Measurements from ENCODE around the gene MAPK8IP2. TPM values are rescaled to one million over a fixed set of nuclear protein-coding genes. Genes with fewer than 3 reads are reported as not detected.

Gene MAPK8IP2
- total and polyA plus RNA-seq, 2 of the 13 experiments (the other 11 are each of a cell fraction or from before 2014, with no cell fraction given) = 1.3 to 2.6 TPM

DNA sequence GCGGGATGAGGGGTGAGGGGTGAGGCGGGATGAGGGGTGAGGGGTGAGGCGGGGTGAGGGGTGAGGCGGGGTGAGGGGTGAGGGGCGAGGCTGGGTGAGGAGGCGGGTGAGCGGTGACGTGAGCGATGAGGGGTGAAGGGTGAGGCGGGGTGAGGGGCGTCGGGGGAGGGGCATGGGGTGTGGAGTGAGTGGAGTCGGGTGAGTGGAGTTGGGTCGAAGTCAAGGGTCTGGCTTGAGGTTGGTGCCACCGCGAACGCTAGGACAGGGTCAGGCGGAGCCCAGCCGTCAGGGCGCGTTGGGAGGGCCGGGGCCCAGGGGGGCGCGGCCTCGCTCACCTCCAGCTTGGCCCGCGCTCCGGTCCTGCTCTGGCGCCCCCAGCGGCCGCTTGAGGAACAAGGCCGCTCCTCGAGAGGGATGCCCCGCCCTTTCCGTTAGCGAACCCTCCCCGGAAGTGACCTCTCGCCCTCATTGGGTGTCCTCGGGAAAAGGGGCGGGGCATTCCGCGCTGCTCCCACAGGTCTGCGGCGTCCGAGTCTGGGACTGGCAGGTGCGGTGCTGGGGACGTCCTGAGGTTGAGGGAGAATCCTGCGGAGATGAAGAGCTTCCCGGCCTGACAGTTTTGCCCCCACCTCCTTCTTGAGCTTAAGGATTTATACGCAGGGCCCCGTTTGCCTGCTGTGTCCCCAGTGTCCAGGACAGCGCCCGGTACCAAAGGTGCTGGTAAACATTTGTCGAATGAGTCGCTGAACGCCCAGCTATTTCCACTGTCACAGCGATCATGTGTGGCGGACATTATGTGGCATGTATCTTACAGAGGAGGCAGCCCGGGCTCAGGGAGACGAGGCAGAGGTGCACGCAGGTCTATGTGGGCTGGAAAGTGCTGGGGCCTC lies 37.8 kb upstream of the MAPK8IP2 start, which contains the start of gene SYCE3 (continued):
- peak; percentile 90 for TF ChIP-seq ERF (CRISPR knock-in tag; IDR thresholded peaks at IDR 0.05)
- TF ChIP-seq, protein P1, sequence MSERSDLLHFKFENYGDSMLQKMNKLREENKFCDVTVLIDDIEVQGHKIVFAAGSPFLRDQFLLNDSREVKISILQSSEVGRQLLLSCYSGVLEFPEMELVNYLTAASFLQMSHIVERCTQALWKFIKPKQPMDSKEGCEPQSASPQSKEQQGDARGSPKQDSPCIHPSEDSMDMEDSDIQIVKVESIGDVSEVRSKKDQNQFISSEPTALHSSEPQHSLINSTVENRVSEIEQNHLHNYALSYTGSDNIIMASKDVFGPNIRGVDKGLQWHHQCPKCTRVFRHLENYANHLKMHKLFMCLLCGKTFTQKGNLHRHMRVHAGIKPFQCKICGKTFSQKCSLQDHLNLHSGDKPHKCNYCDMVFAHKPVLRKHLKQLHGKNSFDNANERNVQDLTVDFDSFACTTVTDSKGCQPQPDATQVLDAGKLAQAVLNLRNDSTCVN (CRISPR knock-in tag; IDR thresholded peaks at IDR 0.05; ENCODE audit: borderline replicate concordance) = peak; percentile 21; the same call in 1 of the 2 replicates
- TF ChIP-seq THYN1 (CRISPR knock-in tag; IDR thresholded peaks at IDR 0.05; ENCODE audit: borderline replicate concordance, low read depth) = no peak
- TF ChIP-seq SNAPC2 (CRISPR knock-in tag; IDR thresholded peaks at IDR 0.05) = no peak
- peak; percentile 66 for TF ChIP-seq RARA (CRISPR knock-in tag; IDR thresholded peaks at IDR 0.05)
- peak; percentile 47 for TF ChIP-seq CCAR2 (optimal IDR thresholded peaks at IDR 0.05; ENCODE audit: low read depth, low read length)
- TF ChIP-seq MED13 (CRISPR knock-in tag; IDR thresholded peaks at IDR 0.05) = no peak
- 0 out of 2 replicates have a peak, but pooled peaks have one; percentile 8 for TF ChIP-seq CEBPG (CRISPR knock-in tag; IDR thresholded peaks at IDR 0.05)
- 0 out of 2 replicates have a peak, but pooled peaks have one; percentile 63 for TF ChIP-seq FOXC1 (CRISPR knock-in tag; IDR thresholded peaks at IDR 0.05; ENCODE audit: borderline replicate concordance)
- peak; percentile 94 for TF ChIP-seq ZSCAN25 (CRISPR knock-in tag; IDR thresholded peaks at IDR 0.05)
- TF ChIP-seq MTA1 (CRISPR knock-in tag; IDR thresholded peaks at IDR 0.05; ENCODE audit: borderline replicate concordance) = peak; percentile 78; the same call in 1 of the 2 replicates
- TF ChIP-seq ZBTB20 (CRISPR knock-in tag; IDR thresholded peaks at IDR 0.05; ENCODE audit: borderline replicate concordance, low read depth) = no peak
- TF ChIP-seq ZBTB38 (CRISPR knock-in tag; IDR thresholded peaks at IDR 0.05) = peak; percentile 61; the same call in 1 of the 2 replicates
- TF ChIP-seq, protein P2, sequence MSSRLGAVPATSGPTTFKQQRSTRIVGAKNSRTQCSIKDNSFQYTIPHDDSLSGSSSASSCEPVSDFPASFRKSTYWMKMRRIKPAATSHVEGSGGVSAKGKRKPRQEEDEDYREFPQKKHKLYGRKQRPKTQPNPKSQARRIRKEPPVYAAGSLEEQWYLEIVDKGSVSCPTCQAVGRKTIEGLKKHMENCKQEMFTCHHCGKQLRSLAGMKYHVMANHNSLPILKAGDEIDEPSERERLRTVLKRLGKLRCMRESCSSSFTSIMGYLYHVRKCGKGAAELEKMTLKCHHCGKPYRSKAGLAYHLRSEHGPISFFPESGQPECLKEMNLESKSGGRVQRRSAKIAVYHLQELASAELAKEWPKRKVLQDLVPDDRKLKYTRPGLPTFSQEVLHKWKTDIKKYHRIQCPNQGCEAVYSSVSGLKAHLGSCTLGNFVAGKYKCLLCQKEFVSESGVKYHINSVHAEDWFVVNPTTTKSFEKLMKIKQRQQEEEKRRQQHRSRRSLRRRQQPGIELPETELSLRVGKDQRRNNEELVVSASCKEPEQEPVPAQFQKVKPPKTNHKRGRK (CRISPR knock-in tag; IDR thresholded peaks at IDR 0.05) = no peak
- TF ChIP-seq, protein P3, sequence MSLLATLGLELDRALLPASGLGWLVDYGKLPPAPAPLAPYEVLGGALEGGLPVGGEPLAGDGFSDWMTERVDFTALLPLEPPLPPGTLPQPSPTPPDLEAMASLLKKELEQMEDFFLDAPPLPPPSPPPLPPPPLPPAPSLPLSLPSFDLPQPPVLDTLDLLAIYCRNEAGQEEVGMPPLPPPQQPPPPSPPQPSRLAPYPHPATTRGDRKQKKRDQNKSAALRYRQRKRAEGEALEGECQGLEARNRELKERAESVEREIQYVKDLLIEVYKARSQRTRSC (CRISPR knock-in tag; IDR thresholded peaks at IDR 0.05; ENCODE audit: low read depth) = no peak
- TF ChIP-seq HHEX (CRISPR knock-in tag; IDR thresholded peaks at IDR 0.05) = no peak
- TF ChIP-seq, protein P4, sequence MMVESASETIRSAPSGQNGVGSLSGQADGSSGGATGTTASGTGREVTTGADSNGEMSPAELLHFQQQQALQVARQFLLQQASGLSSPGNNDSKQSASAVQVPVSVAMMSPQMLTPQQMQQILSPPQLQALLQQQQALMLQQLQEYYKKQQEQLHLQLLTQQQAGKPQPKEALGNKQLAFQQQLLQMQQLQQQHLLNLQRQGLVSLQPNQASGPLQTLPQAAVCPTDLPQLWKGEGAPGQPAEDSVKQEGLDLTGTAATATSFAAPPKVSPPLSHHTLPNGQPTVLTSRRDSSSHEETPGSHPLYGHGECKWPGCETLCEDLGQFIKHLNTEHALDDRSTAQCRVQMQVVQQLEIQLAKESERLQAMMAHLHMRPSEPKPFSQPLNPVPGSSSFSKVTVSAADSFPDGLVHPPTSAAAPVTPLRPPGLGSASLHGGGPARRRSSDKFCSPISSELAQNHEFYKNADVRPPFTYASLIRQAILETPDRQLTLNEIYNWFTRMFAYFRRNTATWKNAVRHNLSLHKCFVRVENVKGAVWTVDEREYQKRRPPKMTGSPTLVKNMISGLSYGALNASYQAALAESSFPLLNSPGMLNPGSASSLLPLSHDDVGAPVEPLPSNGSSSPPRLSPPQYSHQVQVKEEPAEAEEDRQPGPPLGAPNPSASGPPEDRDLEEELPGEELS (CRISPR knock-in tag; IDR thresholded peaks at IDR 0.05) = peak; percentile 12; the same call in 1 of the 2 replicates
- no peak for TF ChIP-seq ARHGAP35 (CRISPR knock-in tag; IDR thresholded peaks at IDR 0.05; ENCODE audit: borderline replicate concordance)
- no peak for TF ChIP-seq PLRG1 (conservative IDR thresholded peaks at IDR 0.05)
- peak; percentile 85; the same call in 1 of the 2 replicates for TF ChIP-seq ZNF598 (CRISPR knock-in tag; IDR thresholded peaks at IDR 0.05; ENCODE audit: borderline replicate concordance)
- TF ChIP-seq, protein P5, sequence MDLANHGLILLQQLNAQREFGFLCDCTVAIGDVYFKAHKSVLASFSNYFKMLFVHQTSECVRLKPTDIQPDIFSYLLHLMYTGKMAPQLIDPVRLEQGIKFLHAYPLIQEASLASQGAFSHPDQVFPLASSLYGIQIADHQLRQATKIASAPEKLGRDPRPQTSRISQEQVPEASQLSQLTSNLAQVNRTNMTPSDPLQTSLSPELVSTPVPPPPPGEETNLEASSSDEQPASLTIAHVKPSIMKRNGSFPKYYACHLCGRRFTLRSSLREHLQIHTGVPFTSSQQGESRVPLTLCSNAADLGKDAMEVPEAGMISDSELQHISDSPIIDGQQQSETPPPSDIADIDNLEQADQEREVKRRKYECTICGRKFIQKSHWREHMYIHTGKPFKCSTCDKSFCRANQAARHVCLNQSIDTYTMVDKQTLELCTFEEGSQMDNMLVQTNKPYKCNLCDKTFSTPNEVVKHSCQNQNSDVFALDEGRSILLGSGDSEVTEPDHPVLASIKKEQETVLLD (CRISPR knock-in tag; IDR thresholded peaks at IDR 0.05; ENCODE audit: low read depth) = no peak
